Measurements from ENCODE around the gene RFX8.
"Not testable (repeated sequence)": the region's sequence is repeated elsewhere in the genome, so short reads cannot be mapped to it uniquely, and the experiment has no call there.

The RFX8 gene

DNA sequence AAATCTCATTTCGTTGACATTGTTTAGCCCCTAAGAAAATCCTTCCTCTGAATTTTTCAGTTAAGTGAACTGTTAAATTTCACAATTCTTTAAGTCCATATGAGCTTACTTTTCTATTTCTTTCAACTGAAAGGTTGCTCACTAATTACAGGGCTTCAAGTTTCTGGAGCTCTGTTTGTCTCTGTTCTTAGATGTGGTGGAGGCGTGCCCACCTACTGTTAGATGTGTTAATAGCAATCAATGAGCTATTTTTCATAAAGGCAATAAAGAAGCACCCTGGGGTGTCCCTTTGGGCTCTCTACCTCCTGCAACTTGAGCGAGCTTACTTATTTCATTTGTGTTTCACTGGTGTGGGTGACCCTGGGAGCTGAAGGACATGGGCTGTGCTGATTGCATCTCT is 112.6 kb downstream of the RFX8 start:
- H3K36me3 ChIP-seq (ENCODE audit: control insufficient read depth, insufficient read depth, low read length), result no peaks in the 10 kb centered on the region
- H3K4me3 ChIP-seq (ENCODE audit: extremely low read depth, insufficient read depth, low read length, poor library complexity, severe bottlenecking), result no peak overlapping the region
- no peaks in the 10 kb centered on the region for H3K9me3 ChIP-seq (ENCODE audit: control insufficient read depth, low read length)
- 80 to 88% methylated on average over 1 to 2 of the region's 3 CpGs for WGBS, 2 experiments (ENCODE audit: insufficient coverage in 2 of 2)
- no peak overlapping the region for H3K27ac ChIP-seq (ENCODE audit: low read depth, low read length, severe bottlenecking)
- no peaks in the 10 kb centered on the region for H3K4me1 ChIP-seq (ENCODE audit: control insufficient read depth, insufficient read depth, low read length, poor library complexity, severe bottlenecking)

DNA sequence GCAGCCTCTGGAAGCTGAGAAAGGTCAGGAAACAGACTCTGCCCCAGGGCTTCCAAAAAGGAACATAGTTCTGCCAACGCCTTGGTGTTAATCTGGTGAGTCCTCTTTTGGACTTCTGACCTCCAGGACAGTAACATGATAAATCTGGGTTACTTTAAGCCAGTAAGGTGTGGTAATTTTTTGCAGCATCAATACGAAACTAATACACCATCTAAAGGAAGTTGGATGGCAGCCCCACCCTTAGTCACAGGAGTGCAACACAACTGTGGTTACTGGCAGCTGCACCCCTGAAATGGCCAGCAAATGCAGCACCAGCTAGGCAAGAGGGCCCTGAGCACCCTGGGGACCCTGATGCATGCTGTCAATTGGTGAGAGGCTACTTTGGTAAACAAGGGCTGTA is 113.4 kb downstream of the RFX8 start:
- H3K36me3 ChIP-seq (ENCODE audit: control insufficient read depth, insufficient read depth, low read length), result no peaks in the 10 kb centered on the region
- no peak overlapping the region for H3K4me3 ChIP-seq (ENCODE audit: extremely low read depth, insufficient read depth, low read length, poor library complexity, severe bottlenecking)
- H3K9me3 ChIP-seq (ENCODE audit: control insufficient read depth, low read length), result no peaks in the 10 kb centered on the region
- no peaks in the 10 kb centered on the region for H3K4me1 ChIP-seq (ENCODE audit: control insufficient read depth, insufficient read depth, low read length, poor library complexity, severe bottlenecking)
- no peak overlapping the region for H3K27ac ChIP-seq (ENCODE audit: low read depth, low read length, severe bottlenecking)
- 78 to 83% methylated on average over 1 of the region's 2 CpGs for WGBS, 2 experiments (ENCODE audit: insufficient coverage in 2 of 2)

DNA sequence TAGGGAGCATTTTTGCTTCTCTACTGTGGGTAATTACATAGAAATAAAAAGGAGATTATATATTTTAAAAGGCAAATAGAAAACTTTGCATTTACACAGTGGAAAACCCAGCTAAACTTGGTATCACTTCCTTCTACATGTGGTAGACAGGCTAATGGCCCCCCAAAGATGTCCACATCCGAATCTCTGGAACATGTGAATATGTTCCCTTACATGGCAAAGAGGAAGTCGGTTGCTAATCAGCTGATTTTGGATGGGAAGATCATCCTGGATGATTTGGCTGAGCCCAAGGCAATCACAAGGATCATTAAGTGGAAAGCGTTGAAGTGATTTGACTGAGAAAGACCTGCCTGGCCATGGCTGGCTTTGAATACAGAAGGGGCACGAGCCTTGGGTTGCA is 113.8 kb downstream of the RFX8 start:
- Histone ChIP-seq H3K27ac (ENCODE audit: low read depth, low read length, severe bottlenecking) (no peak overlapping the region), H3K4me1 (ENCODE audit: control insufficient read depth, insufficient read depth, low read length, poor library complexity, severe bottlenecking) (no peaks in the 10 kb centered on the region), H3K36me3 (ENCODE audit: control insufficient read depth, insufficient read depth, low read length) (no peaks in the 10 kb centered on the region), H3K9me3 (ENCODE audit: control insufficient read depth, low read length) (no peaks in the 10 kb centered on the region), H3K4me3 (ENCODE audit: extremely low read depth, insufficient read depth, low read length, poor library complexity, severe bottlenecking) (no peak overlapping the region)
- 73 to 91% methylated on average over 4 of the region's 4 CpGs for WGBS, 2 experiments (ENCODE audit: insufficient coverage in 2 of 2)

DNA sequence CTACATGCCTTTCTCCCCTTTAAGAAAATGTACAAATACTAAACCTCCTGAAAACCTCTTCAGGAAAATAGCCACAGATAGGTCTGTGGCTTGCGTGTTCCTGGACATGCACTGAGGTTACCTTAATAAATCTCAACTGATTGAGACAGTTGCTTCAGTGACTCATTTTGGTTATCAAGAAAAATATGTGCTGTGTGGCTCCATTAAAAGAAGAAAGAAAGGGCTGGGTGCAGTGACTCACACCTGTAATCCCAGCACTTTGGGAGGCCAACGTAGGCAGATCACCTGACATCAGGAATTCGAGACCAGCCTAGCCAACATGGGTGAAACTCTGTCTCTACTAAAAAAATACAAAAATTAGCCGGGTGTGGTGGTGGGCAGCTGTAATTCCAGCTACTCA is 114.7 kb downstream of the RFX8 start:
- H3K4me3 ChIP-seq (ENCODE audit: extremely low read depth, insufficient read depth, low read length, poor library complexity, severe bottlenecking), result no peak overlapping the region
- no peaks in the 10 kb centered on the region for H3K9me3 ChIP-seq (ENCODE audit: control insufficient read depth, low read length)
- 80% methylated on average over 1 of the region's 4 CpGs for WGBS, 2 experiments (ENCODE audit: insufficient coverage in 2 of 2)
- H3K27ac ChIP-seq (ENCODE audit: low read depth, low read length, severe bottlenecking), result no peak overlapping the region
- H3K36me3 ChIP-seq (ENCODE audit: control insufficient read depth, insufficient read depth, low read length), result no peaks in the 10 kb centered on the region
- H3K4me1 ChIP-seq (ENCODE audit: control insufficient read depth, insufficient read depth, low read length, poor library complexity, severe bottlenecking), result no peaks in the 10 kb centered on the region

DNA sequence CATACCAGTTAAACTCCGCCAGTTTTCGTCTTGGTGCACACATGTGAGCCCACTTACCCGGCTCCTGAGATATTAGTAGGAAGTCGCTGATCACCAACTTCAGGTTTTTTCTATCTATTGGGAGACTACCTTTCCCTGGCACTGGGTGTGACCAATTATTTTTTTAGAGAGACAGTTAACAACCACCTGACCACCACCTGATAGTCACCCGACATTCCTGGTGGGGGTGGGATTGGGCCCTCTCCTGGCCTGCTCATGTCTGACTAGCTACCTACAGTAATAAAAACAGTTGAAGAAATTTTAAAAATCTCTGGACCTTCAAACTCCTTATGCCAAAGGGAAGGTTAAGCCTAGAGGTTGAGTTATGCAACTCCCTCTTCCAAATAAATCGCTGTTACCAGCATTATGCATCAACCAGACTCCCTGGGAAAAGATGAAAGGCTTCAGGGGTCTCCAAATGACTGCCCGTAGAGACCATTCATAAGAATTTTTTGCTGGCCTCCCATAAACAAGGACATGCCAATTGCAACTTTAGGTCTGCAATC is 115.4 kb downstream of the RFX8 start:
- WGBS, 2 experiments (ENCODE audit: insufficient coverage in 2 of 2), result 86 to 88% methylated on average over 1 to 3 of the region's 7 CpGs
- Histone ChIP-seq H3K9me3 (ENCODE audit: control insufficient read depth, low read length) (no peaks in the 10 kb centered on the region), H3K27ac (ENCODE audit: low read depth, low read length, severe bottlenecking) (no peak overlapping the region), H3K36me3 (ENCODE audit: control insufficient read depth, insufficient read depth, low read length) (no peaks in the 10 kb centered on the region), H3K4me1 (ENCODE audit: control insufficient read depth, insufficient read depth, low read length, poor library complexity, severe bottlenecking) (no peaks in the 10 kb centered on the region), H3K4me3 (ENCODE audit: extremely low read depth, insufficient read depth, low read length, poor library complexity, severe bottlenecking) (no peak overlapping the region)

DNA sequence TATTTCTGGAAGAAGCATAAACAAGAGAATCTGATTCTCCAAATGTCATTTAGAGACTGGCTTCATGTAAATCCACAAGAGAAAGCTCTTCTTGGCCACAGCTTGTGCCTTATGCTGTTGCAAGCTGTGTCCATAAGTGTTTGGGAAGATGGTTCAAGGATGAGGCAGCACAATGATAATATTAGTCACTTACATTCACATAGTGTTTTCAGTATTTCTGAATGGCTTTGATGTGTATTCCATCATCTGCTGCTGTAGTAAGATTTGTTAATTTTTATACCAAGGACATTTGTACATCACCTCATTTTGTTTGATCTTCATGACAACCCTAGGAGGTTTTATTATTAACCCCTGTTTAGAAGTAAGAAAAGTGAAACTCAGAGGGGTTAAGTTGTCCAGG is 117.5 kb downstream of the RFX8 start:
- no peaks in the 10 kb centered on the region for H3K4me1 ChIP-seq (ENCODE audit: control insufficient read depth, insufficient read depth, low read length, poor library complexity, severe bottlenecking)
- no peaks in the 10 kb centered on the region for H3K36me3 ChIP-seq (ENCODE audit: control insufficient read depth, insufficient read depth, low read length)
- no peak overlapping the region for H3K27ac ChIP-seq (ENCODE audit: low read depth, low read length, severe bottlenecking)
- H3K9me3 ChIP-seq (ENCODE audit: control insufficient read depth, low read length), result no peaks in the 10 kb centered on the region
- H3K4me3 ChIP-seq (ENCODE audit: extremely low read depth, insufficient read depth, low read length, poor library complexity, severe bottlenecking), result no peak overlapping the region

DNA sequence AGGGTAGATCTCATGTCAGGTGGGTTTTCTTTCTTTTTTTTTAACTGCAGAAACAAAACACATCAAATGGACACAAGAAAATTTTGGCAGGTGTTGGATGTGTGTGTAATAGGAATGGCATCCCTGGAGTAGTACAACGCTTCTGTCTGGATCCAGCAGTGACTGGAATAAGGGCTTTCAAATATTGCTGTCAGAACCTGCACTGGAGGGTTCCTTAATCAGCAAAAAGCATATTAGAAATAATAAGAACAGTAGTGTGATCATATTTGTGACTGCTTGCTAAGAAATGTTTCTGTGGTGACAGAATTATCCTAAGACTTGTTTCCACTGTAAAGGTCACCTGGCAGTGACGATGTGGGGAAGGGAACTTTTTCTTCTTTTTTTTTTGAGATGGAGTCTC is 118.4 kb downstream of the RFX8 start:
- Histone ChIP-seq H3K4me1 (ENCODE audit: control insufficient read depth, insufficient read depth, low read length, poor library complexity, severe bottlenecking) (no peaks in the 10 kb centered on the region), H3K27ac (ENCODE audit: low read depth, low read length, severe bottlenecking) (no peak overlapping the region), H3K36me3 (ENCODE audit: control insufficient read depth, insufficient read depth, low read length) (no peaks in the 10 kb centered on the region), H3K9me3 (ENCODE audit: control insufficient read depth, low read length) (no peaks in the 10 kb centered on the region), H3K4me3 (ENCODE audit: extremely low read depth, insufficient read depth, low read length, poor library complexity, severe bottlenecking) (no peak overlapping the region)
- 83% methylated on average over 1 of the region's 2 CpGs; no CpG with 5 or more reads in 1 of the 2 experiments for WGBS, 2 experiments (ENCODE audit: insufficient coverage in 2 of 2)

DNA sequence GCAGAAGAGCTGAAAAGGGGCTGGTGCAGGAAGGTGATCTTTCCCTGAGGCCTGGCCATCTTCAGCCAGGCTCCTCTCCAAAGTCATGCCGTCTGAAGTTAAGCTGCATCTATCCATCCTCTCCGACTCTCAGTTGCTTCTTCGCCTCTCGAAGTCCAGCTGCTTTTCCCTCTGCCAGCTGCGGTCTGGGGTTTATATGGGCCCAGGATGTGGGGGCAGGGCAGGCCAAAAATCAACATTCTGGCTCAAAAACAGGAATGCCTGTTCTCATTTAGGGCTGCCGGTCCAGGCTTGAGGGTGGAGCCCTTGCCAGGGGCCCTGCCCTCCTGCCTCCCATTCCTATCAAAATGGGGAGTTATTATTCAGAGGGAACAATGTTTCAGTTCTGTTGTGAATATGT is 118.9 kb downstream of the RFX8 start:
- Histone ChIP-seq H3K9me3 (ENCODE audit: control insufficient read depth, low read length) (no peaks in the 10 kb centered on the region), H3K4me1 (ENCODE audit: control insufficient read depth, insufficient read depth, low read length, poor library complexity, severe bottlenecking) (no peaks in the 10 kb centered on the region), H3K4me3 (ENCODE audit: extremely low read depth, insufficient read depth, low read length, poor library complexity, severe bottlenecking) (no peak overlapping the region), H3K27ac (ENCODE audit: low read depth, low read length, severe bottlenecking) (no peak overlapping the region), H3K36me3 (ENCODE audit: control insufficient read depth, insufficient read depth, low read length) (no peaks in the 10 kb centered on the region)
- WGBS, 2 experiments (ENCODE audit: insufficient coverage in 2 of 2), result 98 to 100% methylated on average over 5 to 6 of the region's 6 CpGs

DNA sequence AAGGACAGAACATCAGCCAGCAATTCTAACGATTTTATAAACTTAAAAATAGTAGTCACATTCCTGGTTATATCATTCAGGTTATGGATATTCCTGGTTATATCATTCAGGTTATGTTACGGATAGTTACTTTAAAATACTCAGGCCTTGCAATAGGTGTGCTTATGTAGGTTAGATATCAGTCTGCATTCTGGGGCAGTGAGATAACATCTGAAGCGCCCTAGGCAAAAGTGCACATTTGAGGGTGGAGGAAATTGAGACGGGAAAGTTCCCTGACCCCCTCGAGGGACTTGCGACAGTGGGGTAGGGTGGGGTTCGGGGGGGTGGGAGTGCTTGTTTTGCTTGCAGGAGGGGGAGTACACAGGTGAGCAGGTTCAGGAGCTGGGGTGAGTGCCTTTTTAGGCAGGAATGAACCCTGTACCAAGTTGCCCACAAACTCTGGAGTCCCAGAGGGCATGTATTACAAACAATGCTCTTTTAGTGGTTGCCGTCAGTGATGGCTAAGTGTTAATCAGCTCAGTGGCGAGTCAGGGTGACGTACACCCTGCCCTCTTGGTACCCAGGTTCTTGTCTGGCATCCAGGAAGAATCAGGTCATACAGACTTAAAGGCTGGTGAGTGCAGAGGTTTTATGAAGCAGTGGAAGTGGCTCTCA is 119.4 kb downstream of the RFX8 start:
- 93 to 98% methylated on average over 7 to 9 of the region's 10 CpGs for WGBS, 2 experiments (ENCODE audit: insufficient coverage in 2 of 2)
- Histone ChIP-seq H3K36me3 (ENCODE audit: control insufficient read depth, insufficient read depth, low read length) (no peaks in the 10 kb centered on the region), H3K4me1 (ENCODE audit: control insufficient read depth, insufficient read depth, low read length, poor library complexity, severe bottlenecking) (no peaks in the 10 kb centered on the region)

DNA sequence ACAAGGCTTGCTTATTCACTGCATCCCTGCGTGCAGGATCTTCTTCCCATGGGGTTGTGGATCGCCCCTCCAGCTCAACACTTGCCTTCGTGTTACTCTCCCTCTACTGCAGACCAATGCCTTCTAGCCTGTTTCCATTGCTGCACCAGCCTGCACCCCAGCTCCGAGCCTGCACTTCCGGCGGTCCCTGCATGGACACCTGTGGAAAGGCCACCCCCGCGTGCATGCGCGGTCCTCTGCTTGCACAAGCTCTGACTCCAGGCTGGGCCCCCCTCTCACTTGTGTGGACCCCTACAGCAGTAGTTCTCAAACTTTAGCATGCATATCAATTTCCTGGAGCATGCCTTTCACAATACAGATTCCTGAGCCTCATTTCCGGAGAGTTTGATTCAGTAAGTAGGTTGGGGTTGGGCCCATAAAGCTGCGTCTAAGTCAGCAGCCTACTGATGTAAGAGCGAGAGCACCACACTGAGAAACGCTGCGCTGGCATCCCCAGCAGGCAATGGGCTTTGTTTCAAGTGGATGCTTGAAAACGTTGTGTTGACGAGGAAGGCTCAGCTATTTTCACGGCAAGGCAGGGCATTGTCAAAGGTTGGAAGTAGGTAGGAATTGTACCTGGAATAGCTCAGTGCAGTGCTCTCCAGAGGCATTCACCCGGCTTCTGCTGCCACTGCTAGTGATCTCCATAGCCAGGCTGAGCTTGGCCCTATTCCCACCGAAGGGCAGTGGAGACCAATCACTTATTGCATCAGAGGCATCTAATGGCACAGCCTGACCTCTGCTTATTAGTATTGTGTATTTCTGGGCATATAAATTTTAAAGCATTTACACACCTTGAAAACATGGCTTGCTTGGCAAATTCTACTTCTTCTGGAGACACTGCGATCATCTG is 120.2 kb downstream of the RFX8 start:
- 88 to 93% methylated on average over 20 of the region's 21 CpGs for WGBS, 2 experiments (ENCODE audit: insufficient coverage in 2 of 2)

More for the DNA sequence above, 119.4 kb downstream of the RFX8 start:
- Histone ChIP-seq H3K9me3 (ENCODE audit: control insufficient read depth, low read length) (no peaks in the 10 kb centered on the region), H3K27ac (ENCODE audit: low read depth, low read length, severe bottlenecking) (no peak overlapping the region), H3K4me3 (ENCODE audit: extremely low read depth, insufficient read depth, low read length, poor library complexity, severe bottlenecking) (no peak overlapping the region)

DNA sequence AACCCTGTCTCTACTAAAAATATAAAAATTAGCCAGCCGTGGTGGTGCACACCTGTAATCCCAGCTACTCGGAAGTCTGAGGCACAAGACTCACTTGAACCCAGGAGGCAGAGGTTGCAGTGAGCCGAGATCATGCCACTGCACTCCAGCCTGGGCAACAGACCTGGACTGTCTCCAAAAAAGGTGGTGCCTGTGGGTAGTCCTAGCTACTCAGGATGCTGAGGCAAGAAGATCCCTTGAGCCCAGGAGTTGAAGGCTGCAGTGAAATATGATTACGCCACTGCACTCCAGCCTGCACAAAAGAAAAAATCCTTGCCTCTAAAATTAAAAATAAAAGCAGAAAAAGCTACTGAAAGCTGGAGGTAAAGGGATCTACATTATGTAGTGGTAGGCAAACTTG is 122.3 kb downstream of the RFX8 start:
- H3K9me3 ChIP-seq (ENCODE audit: control insufficient read depth, low read length); H3K36me3 ChIP-seq (ENCODE audit: control insufficient read depth, insufficient read depth, low read length); H3K4me1 ChIP-seq (ENCODE audit: control insufficient read depth, insufficient read depth, low read length, poor library complexity, severe bottlenecking); H3K4me3 ChIP-seq (ENCODE audit: extremely low read depth, insufficient read depth, low read length, poor library complexity, severe bottlenecking); H3K27ac ChIP-seq (ENCODE audit: low read depth, low read length, severe bottlenecking): not testable (repeated sequence)
- WGBS, 2 experiments (ENCODE audit: insufficient coverage in 2 of 2), result 88 to 95% methylated on average over 3 of the region's 4 CpGs

More for the DNA sequence above, 120.2 kb downstream of the RFX8 start:
- no peaks in the 10 kb centered on the region for H3K36me3 ChIP-seq (ENCODE audit: control insufficient read depth, insufficient read depth, low read length)
- no peak overlapping the region for H3K27ac ChIP-seq (ENCODE audit: low read depth, low read length, severe bottlenecking)
- H3K4me3 ChIP-seq (ENCODE audit: extremely low read depth, insufficient read depth, low read length, poor library complexity, severe bottlenecking), result no peak overlapping the region
- H3K9me3 ChIP-seq (ENCODE audit: control insufficient read depth, low read length), result no peaks in the 10 kb centered on the region
- H3K4me1 ChIP-seq (ENCODE audit: control insufficient read depth, insufficient read depth, low read length, poor library complexity, severe bottlenecking), result no peaks in the 10 kb centered on the region
